HG03175 (cell line): ENCODE measurements around the gene CYP4F2.
"Not testable (repeated sequence)": the region's sequence is repeated elsewhere in the genome, so short reads cannot be mapped to it uniquely, and the experiment has no call there.

Source experiments
- ATAC-seq: cut with Tn5 transposase; IDR thresholded peaks from one replicate; pipeline ENCODE4 v1.9.1; 2021; ENCODE audit warnings: mild to moderate bottlenecking, moderate library complexity; ENCODE audit not compliant: unreplicated experiment

Gene CYP4F2, protein sequence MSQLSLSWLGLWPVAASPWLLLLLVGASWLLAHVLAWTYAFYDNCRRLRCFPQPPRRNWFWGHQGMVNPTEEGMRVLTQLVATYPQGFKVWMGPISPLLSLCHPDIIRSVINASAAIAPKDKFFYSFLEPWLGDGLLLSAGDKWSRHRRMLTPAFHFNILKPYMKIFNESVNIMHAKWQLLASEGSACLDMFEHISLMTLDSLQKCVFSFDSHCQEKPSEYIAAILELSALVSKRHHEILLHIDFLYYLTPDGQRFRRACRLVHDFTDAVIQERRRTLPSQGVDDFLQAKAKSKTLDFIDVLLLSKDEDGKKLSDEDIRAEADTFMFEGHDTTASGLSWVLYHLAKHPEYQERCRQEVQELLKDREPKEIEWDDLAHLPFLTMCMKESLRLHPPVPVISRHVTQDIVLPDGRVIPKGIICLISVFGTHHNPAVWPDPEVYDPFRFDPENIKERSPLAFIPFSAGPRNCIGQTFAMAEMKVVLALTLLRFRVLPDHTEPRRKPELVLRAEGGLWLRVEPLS

DNA sequence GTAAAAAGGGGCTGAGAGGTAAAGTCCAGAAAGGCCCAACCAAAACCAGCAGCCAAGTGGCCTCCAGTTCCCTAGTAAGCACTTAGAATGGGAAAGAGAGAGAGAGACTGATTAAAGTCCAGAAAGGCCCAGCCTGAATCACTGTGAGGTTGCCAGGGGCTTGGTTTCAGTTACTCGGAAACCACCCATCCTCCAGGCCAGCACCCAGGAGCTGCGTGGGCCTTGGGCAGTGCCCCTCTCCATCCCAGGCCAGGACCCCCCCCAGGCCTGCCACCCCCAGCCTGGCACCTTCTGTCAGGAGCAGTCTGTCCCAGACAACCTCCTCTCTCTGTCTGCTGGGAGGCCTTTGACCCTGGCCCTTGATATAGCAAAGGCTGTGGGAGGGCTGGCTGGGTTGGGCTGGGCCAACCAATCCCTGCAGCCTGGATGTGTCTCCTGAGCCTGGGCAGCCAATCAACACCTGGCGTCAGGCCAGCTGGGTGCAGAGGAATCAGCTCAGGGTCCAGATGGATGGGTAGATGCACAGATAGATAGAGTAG is at the start of gene CYP4F2:
Gene CYP4F2, minus strand, starts transcription at position 337 of the 539 bp plus-strand sequence. CDS start 463 bp downstream, outside the sequence.
- ATAC-seq: no peak

- ATAC-seq: no peak
Measured at GRCh38 chr19:15945301-15945700, 47.4 kb upstream of the CYP4F2 start.

DNA sequence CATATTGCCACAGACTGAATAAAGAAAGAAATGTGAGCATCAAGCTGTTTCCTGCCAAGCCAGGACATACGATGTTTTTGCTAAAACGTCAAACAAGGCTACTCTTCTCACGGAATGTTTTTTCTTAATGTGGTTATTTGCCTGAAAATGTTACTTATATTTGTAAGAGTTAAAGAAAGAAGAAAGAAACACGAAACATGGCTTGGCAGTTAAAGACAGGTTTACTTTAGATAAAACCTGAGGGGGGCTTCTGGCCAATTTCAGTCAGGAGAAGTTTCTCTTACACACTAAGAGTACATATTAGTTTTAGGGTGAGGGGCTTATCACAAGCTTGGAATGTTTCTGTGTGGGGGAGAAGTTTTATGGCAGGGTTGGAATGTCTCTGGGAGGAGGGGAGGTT is 46.5 kb upstream of the CYP4F2 start:
- ATAC-seq: no peak

GRCh38 chr19:15937771-15938170 is 39.9 kb upstream of the CYP4F2 start:
- no peak for ATAC-seq

DNA sequence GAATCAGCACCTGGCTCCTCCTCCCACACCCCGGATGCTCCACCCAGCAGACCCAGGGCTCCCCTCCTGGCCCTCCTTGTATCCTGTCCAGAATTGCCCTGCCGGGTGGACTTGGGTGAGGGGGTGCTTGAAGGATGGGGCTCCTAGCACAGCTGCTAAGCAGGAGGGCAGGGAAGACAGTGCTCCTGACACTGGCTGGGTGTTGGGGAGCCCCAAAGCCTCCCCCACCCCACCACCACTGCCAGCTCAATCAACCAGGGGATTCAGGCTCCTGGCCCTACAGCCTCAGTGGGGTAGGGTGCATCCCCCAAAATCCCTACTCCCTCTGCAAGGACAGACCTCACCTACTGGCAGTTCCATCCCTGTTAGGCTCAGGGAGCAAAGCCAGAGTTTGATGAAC is 39.1 kb upstream of the CYP4F2 start:
- no peak for ATAC-seq

- no peak for ATAC-seq
Measured at GRCh38 chr19:15936173-15936572, 38.3 kb upstream of the CYP4F2 start.

DNA sequence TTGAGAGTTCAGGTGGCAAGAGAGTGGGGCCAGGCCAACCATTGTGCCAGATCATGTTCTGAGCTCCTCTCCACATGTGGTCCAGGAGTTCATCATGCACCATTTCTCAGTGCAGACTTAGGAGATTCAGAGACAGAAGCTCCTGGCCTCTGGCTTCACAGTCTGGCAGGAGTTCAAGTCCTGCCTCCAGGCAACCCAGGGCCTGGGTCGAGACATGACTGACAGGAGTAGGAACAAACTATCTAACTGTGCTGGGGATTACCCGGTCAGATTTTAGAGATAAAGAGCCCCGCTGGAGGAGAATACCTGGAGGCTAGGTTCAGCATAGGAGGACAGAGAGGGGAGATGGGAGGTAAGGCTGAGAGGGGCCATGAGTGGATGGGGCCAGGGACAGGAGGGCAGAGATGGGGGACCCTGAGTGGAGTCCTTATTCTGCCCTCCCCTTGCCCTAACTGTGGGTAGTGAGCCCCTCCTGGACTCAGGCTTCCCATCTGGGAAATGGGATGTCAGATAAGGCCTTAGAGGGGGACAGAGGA is 37.4 kb upstream of the CYP4F2 start:
- no peak for ATAC-seq

DNA sequence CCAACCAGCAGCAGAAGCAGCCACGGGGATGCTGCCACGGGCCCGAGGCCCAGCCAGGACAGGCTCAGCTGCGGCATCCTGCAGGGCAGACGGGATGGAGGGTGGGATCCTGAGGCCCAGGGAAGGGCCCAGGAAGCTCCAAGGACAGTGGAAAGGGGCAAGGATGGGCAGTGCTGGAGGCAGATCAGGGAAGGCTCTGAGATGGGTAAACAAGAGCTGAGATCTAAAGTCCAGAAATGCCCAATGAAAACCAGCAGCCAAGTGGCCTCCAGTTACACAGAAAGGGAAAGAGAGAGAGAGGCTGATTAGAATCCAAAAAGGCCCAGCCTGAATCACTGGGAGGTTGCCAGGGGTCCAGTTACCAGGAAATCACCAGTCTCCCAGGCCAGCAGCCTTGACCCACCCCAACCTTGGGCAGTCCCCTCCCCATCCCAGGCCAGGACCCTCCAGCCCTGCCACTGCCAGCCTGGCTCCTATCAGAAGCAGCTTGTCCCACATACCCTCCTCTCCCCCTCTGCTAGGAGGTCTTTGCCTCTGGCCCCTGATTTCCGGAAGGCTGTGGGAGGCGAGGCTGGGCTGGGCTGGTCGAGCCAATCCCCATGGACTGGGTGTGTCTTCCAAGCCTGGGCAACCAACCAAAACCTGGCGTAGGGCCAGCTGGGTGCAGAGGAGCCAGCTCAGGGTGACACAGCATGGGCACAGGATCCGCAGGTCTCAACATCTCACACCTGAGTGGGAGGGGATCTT is 36.6 kb upstream of the CYP4F2 start, which contains the start of gene CYP4F11:
Gene CYP4F11, minus strand, starts transcription at position 198 of the 747 bp plus-strand sequence. Its CDS starts 121 bp downstream, at position 77.
- ATAC-seq: no peak

- ATAC-seq: not testable (repeated sequence)
Measured at GRCh38 chr19:15933761-15934331, 36.0 kb upstream of the CYP4F2 start.

- no peak for ATAC-seq
Measured at GRCh38 chr19:15928321-15928720, 30.4 kb upstream of the CYP4F2 start.

GRCh38 chr19:15926484-15926883 is 28.6 kb upstream of the CYP4F2 start:
- no peak for ATAC-seq

GRCh38 chr19:15923702-15924101 is 25.8 kb upstream of the CYP4F2 start:
- no peak for ATAC-seq

DNA sequence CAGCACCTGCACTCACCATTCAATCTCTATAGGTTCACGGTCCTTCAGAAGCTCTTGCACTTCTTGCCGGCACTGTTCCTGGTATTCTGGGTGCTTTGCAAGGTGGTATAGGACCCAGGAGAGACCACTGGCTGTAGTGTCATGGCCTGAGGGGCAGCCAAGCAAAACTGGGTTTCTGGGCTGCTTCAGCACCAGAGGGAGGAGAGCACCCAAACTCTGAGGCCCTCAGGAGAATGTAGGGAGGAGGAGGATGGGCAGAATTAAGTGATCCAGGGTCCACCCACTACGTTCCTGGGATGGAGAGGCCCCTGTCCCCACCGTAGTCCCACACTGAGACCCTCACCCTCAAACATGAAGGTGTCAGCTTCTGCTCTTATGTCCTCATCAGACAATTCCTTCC is 24.1 kb upstream of the CYP4F2 start:
- ATAC-seq: no peak

GRCh38 chr19:15919243-15919642 is 21.4 kb upstream of the CYP4F2 start:
- ATAC-seq: no peak

- no peak for ATAC-seq
Measured at GRCh38 chr19:15915109-15915508, 17.2 kb upstream of the CYP4F2 start.

GRCh38 chr19:15913830-15914229 is 16.0 kb upstream of the CYP4F2 start:
- no peak for ATAC-seq

GRCh38 chr19:15913384-15913783 is 15.5 kb upstream of the CYP4F2 start:
- no peak for ATAC-seq

DNA sequence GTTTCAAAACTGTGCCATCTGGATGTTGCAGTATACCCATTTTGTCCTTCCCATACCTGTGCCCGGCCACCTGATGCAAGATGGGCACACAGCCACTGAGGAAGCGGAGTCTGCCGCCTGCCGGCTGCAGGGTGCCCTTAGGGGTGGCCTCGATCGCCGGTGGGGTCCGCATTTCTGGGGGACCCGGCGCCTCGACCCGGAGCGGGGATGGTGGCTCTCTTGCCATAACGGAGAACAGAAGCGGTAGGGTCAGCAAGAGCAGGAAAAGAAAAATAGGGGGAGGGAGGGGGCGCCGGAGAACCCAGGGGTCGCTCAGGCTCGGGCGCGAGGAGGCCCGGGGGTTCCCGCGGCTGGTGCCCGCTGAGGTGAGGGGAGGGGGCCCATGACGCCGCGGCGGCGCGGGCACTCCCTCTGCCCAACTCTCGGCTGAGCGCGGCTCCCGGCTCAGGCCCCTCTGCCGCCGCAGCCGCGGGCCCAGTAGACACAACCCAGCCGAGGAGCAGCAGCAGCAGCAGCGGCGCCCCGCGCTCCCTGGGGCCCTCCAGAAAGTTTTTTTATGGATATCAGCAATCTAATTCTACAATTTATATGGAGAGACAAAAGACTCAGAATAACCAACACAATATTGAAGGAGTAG is 13.8 kb upstream of the CYP4F2 start:
- no peak for ATAC-seq

GRCh38 chr19:15905026-15905425 is 7.2 kb upstream of the CYP4F2 start:
- no peak for ATAC-seq

DNA sequence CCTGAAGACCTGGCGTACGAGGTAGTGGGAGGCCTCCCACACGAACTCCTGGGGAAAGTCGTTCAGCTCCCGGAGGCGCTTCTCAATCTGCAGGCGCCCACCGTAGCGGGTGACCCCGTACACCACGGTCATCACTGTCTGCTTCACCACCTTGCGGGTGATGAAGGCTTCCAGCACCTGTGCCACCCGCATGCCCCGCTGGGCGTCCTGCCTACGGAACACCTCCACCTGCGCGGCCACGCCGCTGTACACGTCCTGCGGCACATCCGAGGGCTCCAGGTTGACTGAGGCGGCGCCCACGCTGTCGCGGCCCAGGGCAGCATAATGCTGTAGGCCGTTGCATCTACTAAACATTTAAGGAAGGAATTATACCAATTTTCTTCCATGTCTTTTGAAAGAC is 5.0 kb upstream of the CYP4F2 start:
- ATAC-seq: not testable (repeated sequence)
